HCT116 (cell line): ENCODE measurements around the gene LMTK3. TPM values are rescaled to one million over a fixed set of nuclear protein-coding genes. Genes with fewer than 3 reads are reported as not detected.

ENCODE experiments used
- ATAC-seq: fragments of 200-7000 bp; cut with Tn5 transposase; 2 replicates; pipeline ENCODE4 v1.9.1; 2020; ENCODE audit warnings: mild to moderate bottlenecking, moderate library complexity
- BruUV-seq: library from RNA; stranded (reverse); fragments of 400-500 nt; replicated peaks from 2 replicates; lab custom pipeline; 2021; lab: Mats Ljungman, UMichigan
- CTCF ChIA-PET: fragments of 300-600 bp; sonication (Branson Sonifier 250); formaldehyde crosslinking; loops from one replicate; lab custom pipeline; 2021; ENCODE audit warnings: antibody characterized with exemption; lab: Charles Lee
- POLR2A ChIA-PET: fragments of 300-600, 350-600 bp; sonication (Branson Sonifier 250); formaldehyde crosslinking; loops from one replicate; lab custom pipeline; 2021; ENCODE audit warnings: antibody characterized with exemption; lab: Charles Lee
- RAD21 ChIA-PET, 2 experiments: fragments of 300-600 bp; sonication (Branson Sonifier 250); formaldehyde crosslinking; loops; one replicate each; lab custom pipeline; 2023; ENCODE audit warnings: low total read pairs in 2 of 2; ENCODE audit not compliant: uncharacterized antibody in 2 of 2, unreplicated experiment in 2 of 2, low non-redundant PET in 1 of 2; lab: Charles Lee
- DNase-seq: peaks from one replicate; pipeline ENCODE4 v3.0.0-alpha.2; 2010; ENCODE audit warnings: low read depth, low spot score
- H2AFZ ChIP-seq: fragments of 200-600 bp; shearing (Covaris generic), sonication (generic); 2 replicates; pipeline ENCODE4 v1.6.1; 2017; ENCODE audit warnings: low read depth, mixed run types, mixed read lengths, antibody characterized with exemption, low read length; ENCODE audit not compliant: poor library complexity, severe bottlenecking
- H3K27ac ChIP-seq: 2 replicates; pipeline ENCODE4 v1.5.1; 2012; ENCODE audit warnings: low read depth, low read length
- H3K27me3 ChIP-seq: fragments of 200-600 bp; sonication (generic); 2 replicates; pipeline ENCODE4 v1.6.1; 2016; ENCODE audit warnings: mixed run types, low read length, mixed read lengths; ENCODE audit not compliant: insufficient read depth
- H3K36me3 ChIP-seq, 2 experiments: fragments of 200-500 bp in 1 of 2; fragments of 200-600 bp in 1 of 2; sonication (Bioruptor generic) in 1 of 2; sonication (generic) in 1 of 2; 2 replicates each; pipeline versions ENCODE4 v1.5.1 to v1.6.1; 2014 to 2016; ENCODE audit warnings: low read length in 2 of 2, inconsistent platforms in 1 of 2, mixed read lengths in 1 of 2, mixed run types in 1 of 2; ENCODE audit not compliant: insufficient read depth in 2 of 2, control insufficient read depth in 1 of 2
- H3K4me1 ChIP-seq, 2 experiments: fragments of 200-600 bp in 1 of 2; sonication (generic) in 1 of 2; 2 replicates each; pipeline versions ENCODE4 v1.5.1 to v1.6.1; 2012 to 2017; ENCODE audit warnings: low read length in 2 of 2, inconsistent platforms in 1 of 2, mild to moderate bottlenecking in 1 of 2, mixed read lengths in 1 of 2, mixed run types in 1 of 2, moderate library complexity in 1 of 2; ENCODE audit not compliant: insufficient read depth in 2 of 2, control insufficient read depth in 1 of 2
- H3K4me2 ChIP-seq: fragments of 200-600 bp; sonication (generic); 2 replicates; pipeline ENCODE4 v1.6.1; 2017; ENCODE audit warnings: mixed run types, low read length, mixed read lengths
- H3K4me3 ChIP-seq, 2 experiments: fragments of 200-600 bp in 1 of 2; sonication (generic) in 1 of 2; replicated peaks in 1 of 2; 2 replicates each; pipeline ENCODE4 v1.5.1; 2011 to 2016; ENCODE audit warnings: low read length in 2 of 2, control low read depth in 1 of 2, low read depth in 1 of 2, mild to moderate bottlenecking in 1 of 2, mixed read lengths in 1 of 2, mixed run types in 1 of 2
- H3K79me2 ChIP-seq: fragments of 200-600 bp; sonication (generic); 2 replicates; pipeline ENCODE4 v1.6.1; 2017; ENCODE audit warnings: mild to moderate bottlenecking, mixed run types, low read length, moderate library complexity, mixed read lengths; ENCODE audit not compliant: insufficient read depth
- H3K9ac ChIP-seq: fragments of 200-600 bp; sonication (generic); 2 replicates; pipeline ENCODE4 v1.6.1; 2016; ENCODE audit warnings: low read length, mixed read lengths
- H3K9me2 ChIP-seq: fragments of 200-600 bp; sonication (generic), shearing (Covaris generic); 2 replicates; pipeline ENCODE4 v1.6.1; 2017; ENCODE audit warnings: mixed run types, mild to moderate bottlenecking, moderate library complexity; ENCODE audit not compliant: insufficient read depth
- H3K9me3 ChIP-seq, 2 experiments: fragments of 200-500 bp in 1 of 2; fragments of 200-600 bp in 1 of 2; sonication (Bioruptor generic) in 1 of 2; sonication (generic) in 1 of 2; 2 replicates each; pipeline ENCODE4 v1.6.1; 2014 to 2017; ENCODE audit warnings: low read length in 2 of 2, mixed read lengths in 2 of 2, inconsistent platforms in 1 of 2, low read depth in 1 of 2, mild to moderate bottlenecking in 1 of 2, mixed run types in 1 of 2, moderate library complexity in 1 of 2; ENCODE audit not compliant: control insufficient read depth in 1 of 2, insufficient read depth in 1 of 2
- H4K20me1 ChIP-seq: fragments of 200-600 bp; sonication (generic), shearing (Covaris generic); 2 replicates; pipeline ENCODE4 v1.6.1; 2017; ENCODE audit warnings: mixed run types, mild to moderate bottlenecking, moderate library complexity; ENCODE audit not compliant: insufficient read depth
- ATF3 ChIP-seq: IDR thresholded peaks from 2 replicates; pipeline ENCODE4 v1.6.1; 2012
- CBX3 ChIP-seq: IDR thresholded peaks from 2 replicates; pipeline ENCODE4 v1.6.1; 2012; ENCODE audit warnings: low read depth
- EGR1 ChIP-seq: IDR thresholded peaks from 2 replicates; pipeline ENCODE4 v1.6.1; 2012; ENCODE audit warnings: low read depth
- ELF1 ChIP-seq: IDR thresholded peaks from 2 replicates; pipeline ENCODE4 v1.6.1; 2012; ENCODE audit warnings: low read depth, borderline replicate concordance
- EZH2 ChIP-seq: fragments of 200-600 bp; sonication (generic); IDR thresholded peaks from 2 replicates; pipeline ENCODE4 v1.6.1; 2017; ENCODE audit warnings: antibody characterized with exemption, mixed run types
- EZH2phosphoT487 ChIP-seq: fragments of 200-600 bp; IDR thresholded peaks from 2 replicates; pipeline ENCODE4 v1.6.1; 2018; ENCODE audit warnings: antibody characterized with exemption, borderline replicate concordance
- JUND ChIP-seq: IDR thresholded peaks from 2 replicates; pipeline ENCODE4 v1.6.1; 2012
- REST ChIP-seq: IDR thresholded peaks from 2 replicates; pipeline ENCODE4 v1.6.1; 2012; ENCODE audit warnings: low read depth
- SP1 ChIP-seq: IDR thresholded peaks from 2 replicates; pipeline ENCODE4 v1.6.1; 2012; ENCODE audit warnings: low read depth
- SRF ChIP-seq: IDR thresholded peaks from 2 replicates; pipeline ENCODE4 v1.6.1; 2012; ENCODE audit warnings: low read depth
- YY1 ChIP-seq: IDR thresholded peaks from 2 replicates; pipeline ENCODE4 v1.6.1; 2011; ENCODE audit warnings: low read length, low read depth, moderate library complexity, mild to moderate bottlenecking; ENCODE audit not compliant: insufficient replicate concordance; ENCODE audit errors: extremely low read depth
- ZFX ChIP-seq: fragments of 450-650 bp; IDR thresholded peaks from 2 replicates; pipeline ENCODE4 v1.6.1; 2017
- intact Hi-C: fragments of 100-400 bp; cut with micrococcal nuclease; formaldehyde crosslinking; loops from 2 replicates; pipeline ENCODE4 v1.10.0; 2022
- total RNA-seq: library from RNA; stranded (reverse); gene quantifications from one replicate; pipeline ENCODE4 v1.2.1, GENCODE V29; 2021; ENCODE audit not compliant: unreplicated experiment

Gene LMTK3
- total RNA-seq, 1 experiment from 2014 or later, result 19.9 TPM

GRCh38 chr19:48436586-48436985, 75.0 kb downstream of the LMTK3 start:
- no peaks in the 10 kb centered on the region for H3K9me2 ChIP-seq
- no peak for TF ChIP-seq YY1
- TF ChIP-seq REST, result no peak
- TF ChIP-seq ELF1, result no peak
- no peak for TF ChIP-seq EZH2phosphoT487
- no peak for TF ChIP-seq JUND
- no peak for TF ChIP-seq SRF
- TF ChIP-seq EZH2, result no peak
- TF ChIP-seq EGR1, result no peak
- TF ChIP-seq SP1, result no peak
- TF ChIP-seq CBX3, result no peak
- TF ChIP-seq ATF3, result no peak
- no peak for TF ChIP-seq ZFX
- H3K4me1 ChIP-seq, result no peaks in the 10 kb centered on the region
- POLR2A ChIA-PET, result interaction anchor here (0.6 kb wide), 1 partner anchor 17 kb away, joined by 4 read pairs; no protein-coding TSS in a partner anchor
- H4K20me1 ChIP-seq, result no peaks in the 10 kb centered on the region
- intact Hi-C loops, result no loop called here
- H3K4me3 ChIP-seq, result no peak overlapping the region
- RAD21 ChIA-PET, result no interaction called here
- H3K79me2 ChIP-seq, result no peaks in the 10 kb centered on the region
- DNase-seq, result no peak
- no peak overlapping the region for H2AFZ ChIP-seq
- CTCF ChIA-PET, result interaction anchor here (1.3 kb wide), 1 partner anchor 9 kb away, joined by 4 read pairs; no protein-coding TSS in a partner anchor
- H3K27me3 ChIP-seq, result no peaks in the 10 kb centered on the region
- BruUV-seq, result no TSS peak
- no peak overlapping the region for H3K9ac ChIP-seq
- no peak for ATAC-seq
- no peaks in the 10 kb centered on the region for H3K9me3 ChIP-seq
- H3K4me2 ChIP-seq, result no peak overlapping the region
- H3K27ac ChIP-seq, result no peak overlapping the region
- peaks cover 3 to 8% of the 10 kb centered on the region in 2 experiments; a peak in 1 of 4 replicates for H3K36me3 ChIP-seq

Other genes starting within 250 kb of the LMTK3 start
- 4.1 TPM for gene ZNF114, start 241.8 kb downstream of the LMTK3 start, total RNA-seq
- 92.9 TPM for gene EMP3, start 186.3 kb downstream of the LMTK3 start, total RNA-seq
- 13.2 TPM for gene TMEM143, start 147.9 kb downstream of the LMTK3 start, total RNA-seq
- gene SYNGR4, start 147.5 kb downstream of the LMTK3 start, total RNA-seq, result 0.49 TPM
- 212 TPM for gene KDELR1, start 120.3 kb downstream of the LMTK3 start, total RNA-seq
- gene GRIN2D, start 118.2 kb downstream of the LMTK3 start, total RNA-seq, result 26.2 TPM
- gene GRWD1, start 65.9 kb downstream of the LMTK3 start, total RNA-seq, result 64.8 TPM
- 2.5 TPM for gene KCNJ14, start 56.3 kb downstream of the LMTK3 start, total RNA-seq
- 75.3 TPM for gene CYTH2, start 42.5 kb downstream of the LMTK3 start, total RNA-seq
- gene SULT2B1, start 40.3 kb upstream of the LMTK3 start, total RNA-seq, result 4.8 TPM
- gene SPACA4, start 94.9 kb upstream of the LMTK3 start, total RNA-seq, result not detected
- gene FAM83E, start 103.2 kb upstream of the LMTK3 start, total RNA-seq, result 6.8 TPM
- gene RPL18, start 107.3 kb upstream of the LMTK3 start, total RNA-seq, result 2,006 TPM
- 19.9 TPM for gene SPHK2, start 107.7 kb upstream of the LMTK3 start, total RNA-seq
- gene DBP, start 125.5 kb upstream of the LMTK3 start, total RNA-seq, result 45.9 TPM
- 29.6 TPM for gene CA11, start 134.4 kb upstream of the LMTK3 start, total RNA-seq
- gene NTN5, start 161.2 kb upstream of the LMTK3 start, total RNA-seq, result 3.1 TPM
- 12.5 TPM for gene FUT2, start 184.1 kb upstream of the LMTK3 start, total RNA-seq
- 1.3 TPM for gene MAMSTR, start 207.9 kb upstream of the LMTK3 start, total RNA-seq
- gene RASIP1, start 228.8 kb upstream of the LMTK3 start, total RNA-seq, result 1.9 TPM
- gene IZUMO1, start 235.1 kb upstream of the LMTK3 start, total RNA-seq, result 1.7 TPM
- gene FUT1, start 240.8 kb upstream of the LMTK3 start, total RNA-seq, result 14.1 TPM
- 0.81 TPM for gene FGF21, start 243.7 kb upstream of the LMTK3 start, total RNA-seq